Measurements from ENCODE around the gene MICAL3. TPM values are rescaled to one million over a fixed set of nuclear protein-coding genes. Genes with fewer than 3 reads are reported as not detected.
"Not testable (repeated sequence)": the region's sequence is repeated elsewhere in the genome, so short reads cannot be mapped to it uniquely, and the experiment has no call there.

The MICAL3 gene
- total and polyA plus RNA-seq, 2 of the 8 experiments (the other 6 are each of a cell fraction or from before 2014, with no cell fraction given) = 8.3 to 41.8 TPM

- TF ChIP-seq, protein P1, sequence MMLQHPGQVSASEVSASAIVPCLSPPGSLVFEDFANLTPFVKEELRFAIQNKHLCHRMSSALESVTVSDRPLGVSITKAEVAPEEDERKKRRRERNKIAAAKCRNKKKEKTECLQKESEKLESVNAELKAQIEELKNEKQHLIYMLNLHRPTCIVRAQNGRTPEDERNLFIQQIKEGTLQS (IDR thresholded peaks at IDR 0.05; ENCODE audit: insufficient read depth, low read depth, low read length) = no peak
- TF ChIP-seq POLR2AphosphoS5 (IDR thresholded peaks at IDR 0.05; ENCODE audit: low read depth, low read length) (no peak), KDM1A (IDR thresholded peaks at IDR 0.05; ENCODE audit: borderline replicate concordance, low read length) (no peak), BCL11A (IDR thresholded peaks at IDR 0.05; ENCODE audit: low read depth in 2 of 2, low read length in 2 of 2) (no peak), FOSL1 (IDR thresholded peaks at IDR 0.05; ENCODE audit: insufficient read depth, low read depth, low read length) (no peak)
These were observed 2.9 kb downstream of the MICAL3 start (continued) for GRCh38 chr22:18021431-18021830.

- H4K8ac ChIP-seq (ENCODE audit: extremely low read depth, insufficient read depth, low read length); H3K14ac ChIP-seq (ENCODE audit: insufficient read length); H4K5ac ChIP-seq (ENCODE audit: insufficient read length, low read depth, low read length); H3K18ac ChIP-seq (ENCODE audit: extremely low read depth, low read length); H3K4me3 ChIP-seq (ENCODE audit: extremely low read depth in 1 of 4, insufficient read depth in 2 of 4, low read depth in 3 of 4, low read length in 4 of 4); POLR2A ChIA-PET (ENCODE audit: partially characterized antibody); H4K20me1 ChIP-seq (replicated peaks in 1 of 2; ENCODE audit: control insufficient read depth in 1 of 2, insufficient read depth in 2 of 2, low read length in 2 of 2); H2BK12ac ChIP-seq (ENCODE audit: low read depth, low read length); H3K79me1 ChIP-seq (ENCODE audit: low read depth, low read length); DNase-seq (ENCODE audit: low read depth in 1 of 2, low spot score in 2 of 2); H2BK120ac ChIP-seq (replicated peaks; ENCODE audit: low read depth, low read length); H2AK5ac ChIP-seq (ENCODE audit: low read depth, low read length); H3K23ac ChIP-seq (ENCODE audit: insufficient read length); H3K9me3 ChIP-seq (ENCODE audit: insufficient read depth in 2 of 2, low read depth in 1 of 2, low read length in 1 of 2); H2BK20ac ChIP-seq (ENCODE audit: low read length); H3K4ac ChIP-seq (replicated peaks; ENCODE audit: insufficient read length, low read depth, low read length); H4K91ac ChIP-seq (replicated peaks; ENCODE audit: insufficient read length, low read length); FAIRE-seq; H2AFZ ChIP-seq (ENCODE audit: low read length); H3K4me2 ChIP-seq (ENCODE audit: insufficient read depth in 1 of 2, low read depth in 2 of 2, low read length in 2 of 2); H3K56ac ChIP-seq (replicated peaks; ENCODE audit: insufficient read length, low read depth, low read length); H3K36me3 ChIP-seq (ENCODE audit: control insufficient read depth in 2 of 4, insufficient read depth in 4 of 4, low read length in 3 of 4); H2BK15ac ChIP-seq (ENCODE audit: low read length); H2BK5ac ChIP-seq (ENCODE audit: low read depth, low read length); H3K79me2 ChIP-seq (ENCODE audit: control insufficient read depth in 1 of 2, insufficient read depth in 2 of 2, low read length in 2 of 2); H3K27ac ChIP-seq (ENCODE audit: low read depth, low read length); H3K4me1 ChIP-seq (replicated peaks in 1 of 4; ENCODE audit: control insufficient read depth in 3 of 4, insufficient read depth in 4 of 4, low read length in 3 of 4); H3K9ac ChIP-seq (replicated peaks in 1 of 4; ENCODE audit: extremely low read depth in 1 of 4, low read depth in 3 of 4, low read length in 3 of 4): not testable (repeated sequence)
- peaks cover 12 to 22% (median 21%) of the 10 kb centered on the region in 4 experiments for H3K27me3 ChIP-seq (replicated peaks in 1 of 4; ENCODE audit: control insufficient read depth in 3 of 4, extremely low read depth in 1 of 4, insufficient read depth in 3 of 4, low read length in 3 of 4)
- CTCF ChIA-PET (ENCODE audit: partially characterized antibody) = interaction anchor here (1.0 to 1.2 kb wide), 2 partner anchors 55 to 98 kb away, joined by 3 read pairs; no protein-coding TSS in a partner anchor
- 92% methylated on average over 2 of the region's 2 CpGs; no CpG with 5 or more reads in 1 of the 2 experiments for WGBS, 2 experiments (ENCODE audit: extremely low coverage in 1 of 2, insufficient coverage in 1 of 2, insufficient read length in 1 of 2, insufficient replicate concordance in 2 of 2, low coverage in 1 of 2, low lambda C conversion rate in 2 of 2, missing lambda C conversion rate in 1 of 2)
- H3K23me2 ChIP-seq (ENCODE audit: low read depth, low read length) = peaks cover 13% of the 10 kb centered on the region
These were observed 3.6 kb downstream of the MICAL3 start for GRCh38 chr22:18020743-18021142.
